NCI-H2171 (cell line): ENCODE data around the gene CERS6.
"Not testable (repeated sequence)": the region's sequence is repeated elsewhere in the genome, so short reads cannot be mapped to it uniquely, and the experiment has no call there.

Experiments used
- DNase-seq: peaks from one replicate; lab custom pipeline; 2025; lab: John Stamatoyannopoulos, UW

CERS6 gene

DNA sequence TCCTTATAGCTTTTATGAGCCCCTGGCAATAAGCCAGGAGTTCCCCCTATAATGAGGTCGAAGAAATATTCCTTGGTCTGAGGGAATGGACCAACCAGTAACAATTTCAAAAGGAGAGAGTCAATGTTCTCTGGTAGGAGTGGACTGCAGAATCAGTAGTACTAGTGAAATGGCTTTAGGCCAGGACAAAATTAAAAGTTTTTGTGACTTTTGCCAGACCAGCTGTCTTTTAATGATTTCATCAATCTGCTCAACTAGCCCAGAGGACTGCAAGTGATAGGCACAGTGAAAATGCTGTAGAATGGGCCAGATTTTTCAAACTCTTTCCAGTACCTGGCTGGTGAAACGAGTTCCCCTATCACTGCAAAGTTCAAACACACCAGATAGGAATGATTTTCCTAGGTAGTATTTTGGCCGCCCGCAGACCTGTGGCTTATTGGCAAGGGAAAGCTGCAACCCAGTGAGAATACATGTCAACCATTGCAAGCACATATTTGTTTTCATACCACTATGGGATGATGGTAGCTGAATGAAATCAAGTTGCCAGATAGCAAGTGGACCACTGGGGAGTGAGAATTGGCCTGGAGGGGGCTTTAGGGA lies 45.5 kb downstream of the CERS6 start:
- DNase-seq, result no peak

DNA sequence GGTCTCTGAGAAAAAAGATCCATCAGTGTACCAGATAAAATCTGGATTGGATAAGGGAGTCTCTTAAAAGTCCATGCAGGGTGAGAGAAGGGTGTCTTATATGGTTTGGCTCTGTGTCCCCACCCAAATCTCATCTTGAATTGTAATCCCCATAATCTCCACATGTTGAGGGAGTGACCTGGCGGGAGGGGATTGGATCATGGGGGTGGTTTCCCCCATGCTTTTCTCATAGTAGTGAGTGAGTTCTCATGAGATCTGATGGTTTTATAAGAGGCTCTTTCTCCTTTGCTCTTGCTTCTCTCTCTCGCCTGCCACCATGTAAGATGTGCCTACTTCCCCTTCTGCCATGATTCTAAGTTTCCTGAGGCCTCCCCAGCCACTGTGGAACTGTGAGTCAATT lies 46.8 kb downstream of the CERS6 start:
- not testable (repeated sequence) for DNase-seq

DNA sequence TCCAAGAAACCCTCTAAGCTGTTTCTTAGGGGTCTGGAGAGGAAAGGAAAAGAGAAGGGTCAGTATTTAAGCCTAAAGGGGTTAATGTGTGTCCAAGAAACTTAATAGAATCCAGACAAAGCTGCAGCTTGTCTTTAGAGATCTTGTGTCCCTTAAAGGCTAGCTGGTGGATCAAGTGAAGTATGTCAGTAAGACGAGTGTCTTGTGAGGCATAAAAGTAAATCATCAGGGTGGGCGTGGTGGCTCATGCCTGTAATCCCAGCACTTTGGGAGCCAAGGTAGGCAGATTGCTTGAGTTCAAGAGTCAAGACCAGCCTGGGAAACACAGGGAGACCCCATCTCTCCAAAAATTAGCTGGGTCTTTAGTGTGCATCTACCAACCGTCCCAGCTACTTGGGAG lies 47.8 kb downstream of the CERS6 start:
- no peak for DNase-seq

DNA sequence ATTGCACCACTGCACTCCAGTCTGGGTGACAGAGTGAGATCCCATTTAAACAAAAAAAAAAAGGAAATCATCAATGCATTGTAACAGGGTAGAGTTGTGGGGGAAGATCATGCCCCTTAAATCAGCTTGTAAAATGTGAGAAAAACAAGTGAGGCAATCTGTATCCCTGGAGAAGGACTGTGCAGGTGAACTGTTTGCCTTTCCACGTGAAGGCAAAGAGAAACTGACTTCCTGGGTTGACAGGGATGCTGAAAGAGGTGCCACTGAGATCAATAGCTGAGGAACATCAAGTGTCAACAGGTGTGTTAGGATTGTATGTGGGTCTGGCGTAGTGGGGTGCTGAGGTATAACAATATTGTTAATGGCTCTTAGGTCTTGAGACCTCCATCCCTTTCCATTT lies 48.3 kb downstream of the CERS6 start:
- no peak for DNase-seq

DNA sequence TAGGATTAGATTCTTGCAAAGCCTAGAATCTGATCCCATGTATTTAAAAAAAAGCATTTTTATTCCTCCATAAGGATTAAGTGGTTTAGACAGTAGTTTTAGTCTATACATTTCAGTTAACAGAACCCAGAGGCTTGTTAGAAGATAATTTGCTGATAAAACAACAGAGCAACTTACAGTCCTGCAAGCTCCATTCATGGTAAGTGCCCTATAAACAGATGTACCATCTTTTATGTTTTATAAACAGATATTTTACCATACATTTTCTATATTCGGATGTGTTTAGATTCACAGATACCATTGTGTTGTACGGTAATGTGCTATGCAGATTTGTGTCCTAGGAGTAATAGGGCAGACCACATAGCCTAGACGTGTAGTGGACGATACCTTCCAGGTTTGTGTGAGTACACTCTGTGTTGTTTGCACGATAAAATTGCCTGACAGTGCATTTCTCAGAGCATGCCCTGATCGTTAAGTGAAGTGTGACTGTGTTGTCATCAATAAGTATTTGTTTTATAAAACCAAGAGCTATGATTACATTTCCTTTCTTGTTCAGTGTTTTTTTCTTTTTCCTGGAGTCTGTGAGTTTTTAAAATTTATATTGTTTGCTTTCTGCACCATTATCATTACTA lies 54.2 kb downstream of the CERS6 start:
- DNase-seq, result no peak

DNA sequence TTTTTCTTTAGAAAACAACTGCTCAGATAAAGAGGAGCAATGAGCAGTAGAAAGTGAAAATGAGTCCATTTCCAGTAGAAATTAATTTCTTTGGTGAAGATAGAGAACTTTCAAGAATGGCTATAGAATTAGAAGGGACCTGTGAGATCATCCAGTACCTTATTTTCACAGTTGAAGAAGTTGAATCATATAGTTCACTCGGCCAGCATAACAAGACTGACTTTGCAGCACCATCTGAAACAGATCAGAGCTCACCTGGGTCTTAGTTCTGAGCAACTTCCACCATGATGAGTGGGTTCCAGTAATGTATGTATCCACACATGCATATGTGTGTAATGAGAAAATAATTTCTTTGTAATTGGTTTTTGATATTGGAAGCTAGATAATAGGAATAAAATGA lies 58.6 kb downstream of the CERS6 start:
- DNase-seq, result no peak

DNA sequence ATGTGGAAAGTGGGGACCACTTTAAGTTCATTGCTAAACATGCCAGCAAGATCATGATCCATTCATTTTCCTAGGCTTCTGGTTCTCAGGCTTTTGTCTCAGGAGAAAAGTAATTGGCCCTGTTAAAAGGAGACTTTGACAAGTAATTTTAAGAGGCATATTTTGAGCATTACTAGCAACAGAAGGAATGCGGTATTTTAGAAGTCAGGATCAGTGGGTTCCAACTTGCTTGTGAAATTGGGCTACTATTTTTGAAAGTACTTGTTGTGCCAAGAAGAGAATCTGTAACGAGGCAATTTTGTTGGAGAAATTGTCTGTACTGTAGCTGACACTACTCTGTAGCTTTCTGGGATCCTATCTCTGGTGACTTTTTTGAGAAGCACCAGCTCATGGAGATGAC lies 59.4 kb downstream of the CERS6 start:
- no peak for DNase-seq

DNA sequence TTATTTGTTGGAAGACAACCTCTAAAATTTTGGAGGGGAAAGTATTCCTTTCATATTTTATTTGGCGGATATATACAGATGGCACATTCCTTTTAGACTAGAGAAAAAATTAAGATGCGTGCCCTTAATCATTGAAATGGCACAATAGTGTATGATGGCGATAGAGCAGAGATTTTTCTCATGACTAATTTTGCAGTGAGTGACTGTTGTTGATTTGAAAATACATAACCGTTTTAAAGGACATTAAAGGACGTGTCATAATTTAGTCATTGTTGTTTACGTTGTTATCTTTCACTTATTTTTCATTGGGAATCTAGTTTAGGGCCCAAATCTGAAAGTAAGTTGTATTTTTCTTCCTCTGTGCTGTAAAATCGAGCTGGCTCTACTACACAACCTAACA lies 61.7 kb downstream of the CERS6 start:
- no peak for DNase-seq

DNA sequence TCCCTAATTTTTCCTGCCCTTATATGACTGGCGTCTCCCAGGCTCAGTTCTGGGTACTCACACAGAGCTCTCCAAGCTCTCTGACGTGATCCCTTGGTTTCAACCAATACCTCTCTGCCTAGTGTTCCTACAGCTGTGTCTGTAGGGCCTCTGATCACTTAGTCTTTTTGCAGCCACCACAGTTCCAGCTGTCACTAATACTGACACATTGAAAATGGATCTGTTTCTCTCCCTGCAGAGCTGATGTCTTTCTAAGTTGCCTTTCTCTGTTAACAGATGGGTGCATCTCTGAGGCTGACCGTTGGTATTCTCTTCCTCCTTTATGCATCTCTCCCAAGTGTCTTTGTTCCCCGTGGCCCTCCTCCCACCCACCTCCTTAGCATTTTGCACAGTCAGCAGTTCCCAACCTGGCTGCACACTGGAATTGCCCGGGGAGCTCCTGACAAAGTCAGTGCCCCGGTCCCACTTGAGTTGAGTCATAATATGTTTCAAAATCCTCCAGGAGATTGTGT lies 62.5 kb downstream of the CERS6 start:
- peak; percentile 43 for DNase-seq

DNA sequence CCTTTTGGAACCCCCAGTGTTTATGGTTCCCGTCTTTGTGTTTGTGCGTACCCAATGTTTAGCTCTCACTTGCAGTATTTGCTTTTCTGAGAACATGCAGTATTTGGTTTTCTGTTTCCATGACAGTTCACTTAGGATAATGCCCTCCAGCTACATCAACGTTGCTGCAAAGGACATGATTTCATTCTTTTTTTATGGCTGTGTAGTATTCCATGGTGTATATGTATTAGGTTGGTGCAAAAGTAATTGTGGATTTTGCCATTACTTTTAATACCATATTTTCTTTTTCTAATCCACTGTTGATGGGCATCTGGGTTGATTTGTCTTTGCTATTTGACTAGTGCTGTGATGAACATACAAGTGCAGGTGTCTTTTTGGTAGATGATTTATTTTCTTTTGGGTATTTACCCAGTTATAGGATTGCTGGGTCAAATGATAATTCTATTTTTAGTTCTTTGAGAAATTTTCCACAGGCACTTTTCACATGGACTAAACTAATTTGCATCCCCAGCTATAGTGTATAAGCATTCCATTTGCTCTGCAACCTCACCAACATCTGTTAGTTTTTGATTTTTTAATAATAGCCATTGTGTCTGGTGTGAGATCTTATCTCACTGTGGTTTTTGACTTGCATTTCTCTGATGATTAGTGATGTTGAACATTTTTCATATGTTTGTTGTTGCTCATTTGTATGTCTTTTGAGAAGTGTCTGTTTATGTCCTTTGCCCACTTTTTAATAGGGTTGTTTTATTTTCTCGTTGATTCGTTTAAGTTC lies 63.6 kb downstream of the CERS6 start:
- DNase-seq, result no peak

DNA sequence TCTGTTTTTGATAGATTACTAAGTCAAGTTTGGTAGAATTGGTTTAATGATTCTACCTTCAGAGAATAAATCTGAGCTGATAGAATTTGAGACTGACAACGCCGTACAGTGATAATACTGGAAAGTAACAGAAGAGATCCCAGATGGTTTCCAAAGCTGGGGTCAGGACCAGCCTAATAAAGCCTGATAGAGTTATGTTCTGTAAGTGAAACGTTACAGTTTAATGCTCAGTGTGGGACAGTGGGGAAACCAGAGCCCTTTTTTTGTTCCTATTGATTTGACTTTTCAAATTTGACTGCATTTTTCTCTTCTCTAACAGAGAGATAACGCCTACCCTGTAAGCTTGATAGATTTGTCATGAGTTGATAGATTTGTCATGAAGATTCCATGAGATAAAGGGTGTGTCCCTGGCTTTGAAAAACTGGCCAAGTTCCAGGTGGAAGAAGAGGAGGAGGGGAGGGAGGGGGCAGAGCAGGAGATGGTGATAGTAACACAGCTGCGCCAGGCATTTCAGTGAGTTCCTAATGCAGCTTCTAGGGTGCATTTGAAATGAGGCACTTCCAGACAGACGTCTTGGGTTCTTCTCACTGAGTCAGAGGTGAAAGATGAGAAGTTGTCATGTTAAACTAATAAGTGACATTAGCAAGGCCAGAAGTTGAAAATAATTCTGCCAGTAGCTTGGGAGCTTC lies 65.1 kb downstream of the CERS6 start:
- peak; percentile 44 for DNase-seq

DNA sequence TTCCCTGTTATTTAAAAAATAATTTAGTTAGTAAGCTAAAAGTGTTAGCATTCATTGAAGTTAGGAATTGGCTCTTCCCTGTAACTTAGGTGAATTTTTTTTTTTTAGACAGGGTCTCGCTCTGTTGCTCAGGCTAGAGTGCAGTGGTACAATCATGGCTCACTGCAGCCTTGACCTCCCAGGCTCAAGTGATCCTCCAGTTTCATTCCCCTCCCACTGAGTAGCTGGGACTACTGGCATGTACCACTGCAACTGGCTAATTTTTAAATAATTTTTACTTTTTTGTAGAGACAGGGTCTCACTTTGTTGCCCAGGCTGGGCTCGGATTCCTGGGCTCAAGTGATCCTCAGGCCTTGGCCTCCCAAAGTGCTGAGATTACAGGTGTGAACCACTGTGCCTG lies 66.4 kb downstream of the CERS6 start:
- DNase-seq, result no peak

DNA sequence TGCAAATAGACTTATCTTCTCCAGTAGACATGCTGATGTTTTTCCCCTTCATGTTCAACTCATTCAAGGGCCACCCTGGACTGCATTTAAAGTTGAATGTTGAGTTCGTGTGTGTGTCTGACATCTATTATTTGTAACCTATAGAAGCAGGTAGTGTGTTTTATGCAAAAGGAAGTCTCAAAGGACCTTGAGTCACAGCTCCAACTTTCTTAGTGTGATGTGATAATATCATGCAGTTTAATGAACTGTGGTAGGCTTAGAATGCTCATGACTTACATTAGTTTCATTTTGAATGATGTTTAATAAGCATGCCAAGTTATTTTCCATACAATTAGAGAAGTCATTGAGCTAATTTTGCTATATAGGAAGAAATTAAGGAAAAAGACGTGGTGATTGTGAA lies 67.9 kb downstream of the CERS6 start:
- DNase-seq, result no peak

DNA sequence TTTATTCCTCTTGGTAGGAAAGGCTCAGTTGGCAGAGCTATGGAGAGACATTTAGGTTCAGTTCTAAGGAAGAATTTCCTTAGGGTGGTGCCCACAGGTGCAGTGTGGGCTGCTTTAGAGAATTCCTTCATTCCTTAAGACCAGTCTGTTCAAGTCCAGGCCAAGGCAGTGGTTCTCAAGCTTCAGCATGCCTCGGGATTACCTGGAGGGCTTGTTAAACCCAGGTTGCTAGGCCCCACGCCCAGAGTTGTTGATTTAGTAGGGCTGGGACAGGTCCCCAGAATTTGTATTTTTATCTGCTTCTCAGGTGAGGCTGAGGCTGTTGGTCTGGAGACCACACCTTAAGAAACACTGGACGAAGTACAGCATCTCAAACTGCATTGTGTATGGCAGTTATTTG lies 68.9 kb downstream of the CERS6 start:
- DNase-seq, result no peak

DNA sequence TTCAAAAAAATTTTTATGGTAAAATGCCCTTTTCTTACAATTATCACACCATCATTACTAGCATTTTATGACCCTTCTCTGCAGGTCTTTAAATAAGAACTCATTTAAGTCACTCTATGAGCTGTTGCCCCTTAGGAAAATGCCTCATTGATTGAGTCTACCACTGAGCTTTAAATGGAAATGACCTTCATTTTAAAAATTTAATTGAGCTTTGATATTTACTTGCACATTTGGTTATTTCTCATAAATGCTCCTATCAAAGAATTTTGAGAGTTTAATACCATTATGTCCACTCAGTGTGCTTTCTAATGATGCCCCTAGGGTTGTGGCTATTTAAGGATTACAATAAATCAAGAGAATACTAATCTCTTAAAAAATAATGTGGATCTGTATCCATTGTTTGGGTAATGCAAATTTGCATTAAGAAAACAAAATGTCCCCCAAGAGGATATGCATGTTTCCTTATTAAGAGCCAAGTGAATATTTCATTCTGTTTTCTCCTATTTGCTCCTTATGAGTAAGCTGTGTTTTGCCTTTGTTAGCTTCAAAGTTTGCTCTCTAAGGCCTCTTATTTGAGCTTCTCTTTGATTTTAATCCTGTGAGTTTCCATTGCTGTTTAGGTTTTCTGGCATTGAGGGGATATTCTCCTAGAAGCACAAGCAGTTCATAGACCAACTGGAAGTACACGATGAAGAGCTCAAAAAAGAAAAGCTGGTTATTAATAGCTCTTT lies 69.8 kb downstream of the CERS6 start:
- DNase-seq, result no peak

DNA sequence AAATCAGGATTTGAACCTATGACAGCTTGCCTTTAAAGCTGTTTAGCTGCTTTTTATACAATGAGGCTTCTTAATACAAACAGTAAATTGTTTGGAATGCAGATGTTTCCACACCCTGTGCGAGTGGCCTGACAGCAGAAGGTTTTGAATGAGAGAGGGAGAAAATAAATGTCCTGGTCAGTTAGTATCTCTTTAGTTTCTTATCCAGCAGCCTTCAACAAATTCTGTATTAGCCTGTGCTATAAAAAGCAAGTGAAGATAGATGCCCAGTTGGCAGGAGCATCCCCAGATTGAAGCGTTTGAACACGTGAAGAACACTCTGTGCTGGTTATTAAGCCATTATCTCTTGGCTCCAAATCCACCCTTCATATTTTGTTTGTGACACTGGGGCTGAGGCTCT lies 70.6 kb downstream of the CERS6 start:
- no peak for DNase-seq

DNA sequence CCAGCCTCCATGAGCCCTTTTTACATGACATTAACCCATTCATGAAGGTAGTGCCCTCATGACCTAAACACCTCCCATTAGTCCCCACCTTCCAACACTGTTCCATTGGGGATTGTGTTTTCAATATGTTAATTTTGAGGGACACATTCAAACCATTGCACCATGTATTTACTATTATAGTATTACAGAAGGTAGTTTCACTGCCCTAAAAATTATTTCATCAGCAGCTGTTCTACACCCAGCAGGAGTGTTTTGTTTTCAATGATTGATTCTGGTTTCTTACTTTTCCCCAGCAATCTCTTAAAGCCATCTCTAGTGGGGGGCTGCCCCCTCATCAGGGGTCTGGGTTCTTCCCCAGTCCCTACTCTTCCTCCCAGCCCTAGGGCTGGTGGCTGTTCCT lies 71.9 kb downstream of the CERS6 start:
- no peak for DNase-seq

DNA sequence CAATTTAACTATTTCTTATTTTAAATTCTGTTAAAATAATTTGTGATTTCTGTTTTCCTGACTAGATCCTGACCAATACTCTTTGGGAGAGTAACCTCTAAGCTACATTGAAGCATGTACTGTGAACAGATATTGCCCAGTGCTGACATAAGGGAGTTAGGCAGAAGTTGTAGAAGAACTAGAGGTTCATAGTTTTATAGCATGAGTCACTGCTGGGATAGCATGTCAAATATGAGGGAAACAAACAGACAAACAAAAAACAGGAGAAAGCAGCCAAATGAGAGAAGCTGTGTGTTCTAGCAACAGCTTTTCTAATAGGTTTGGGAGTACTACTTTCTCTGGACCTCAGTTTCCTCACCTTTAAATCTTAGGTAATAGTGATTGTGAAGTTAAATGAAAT lies 72.4 kb downstream of the CERS6 start:
- DNase-seq, result no peak

DNA sequence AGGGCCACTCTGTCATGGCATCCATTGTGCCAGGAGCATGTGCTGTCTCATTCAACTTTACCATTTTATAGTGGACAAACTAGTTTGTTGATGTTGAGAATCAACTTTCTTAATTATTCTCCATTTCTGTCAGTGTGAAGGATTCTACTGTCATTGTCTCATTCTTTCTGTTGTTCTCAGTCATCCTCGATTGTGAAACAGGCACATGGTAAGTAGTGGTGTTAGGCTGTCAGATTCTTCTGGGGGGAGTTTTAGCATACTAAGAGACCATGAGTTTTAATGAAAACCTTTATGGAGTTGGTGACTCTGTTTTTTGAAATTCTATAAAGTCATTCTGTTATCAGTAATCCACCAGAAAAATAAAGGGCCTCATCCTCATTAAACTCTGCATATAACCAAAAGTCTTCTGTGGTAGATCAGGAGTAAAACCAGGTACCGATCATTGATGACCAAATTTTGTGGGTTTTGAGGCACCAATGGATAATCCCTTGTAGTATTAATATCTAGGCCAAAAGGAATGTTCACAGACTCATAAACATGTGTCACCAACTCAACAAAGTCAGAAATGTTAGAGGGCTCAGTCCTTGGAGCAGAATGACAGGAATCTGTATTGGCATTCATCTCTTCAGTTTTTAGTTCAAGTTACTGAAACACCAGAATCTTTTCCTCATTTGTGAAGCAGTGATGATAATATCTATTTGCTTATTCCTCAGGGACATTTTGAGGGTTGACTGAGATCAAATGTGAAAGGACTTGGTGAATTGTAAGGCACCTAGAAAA lies 73.2 kb downstream of the CERS6 start:
- no peak for DNase-seq

DNA sequence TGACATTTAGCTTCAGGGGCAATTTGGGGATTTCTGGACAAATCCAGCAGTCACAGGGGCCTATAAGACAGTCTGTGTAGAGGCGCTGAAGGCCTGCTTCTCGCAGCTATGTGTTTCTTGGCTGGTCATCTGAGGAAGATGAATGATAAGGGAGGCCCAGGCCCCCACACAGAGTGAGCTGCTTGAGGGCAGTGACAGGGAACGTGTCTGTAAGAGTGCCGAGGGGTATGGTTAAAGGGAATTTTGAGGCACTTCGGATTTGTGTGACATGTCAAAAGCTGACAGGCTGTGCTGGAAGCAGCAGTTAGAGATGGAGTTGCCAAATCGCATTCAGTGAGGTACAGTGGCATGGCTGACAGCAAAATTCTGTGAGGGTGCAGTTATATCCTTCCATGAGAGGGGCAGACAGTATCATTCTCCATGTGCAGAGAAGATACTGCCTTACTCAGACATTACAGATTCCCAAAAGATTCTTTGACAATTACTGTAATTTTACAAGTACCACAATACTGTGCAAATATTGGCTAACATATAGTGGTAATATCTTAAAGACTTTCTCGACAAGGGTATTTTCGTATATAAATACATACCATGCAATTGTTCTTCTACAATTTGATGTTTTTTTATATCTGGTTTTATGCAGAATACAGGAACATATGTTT lies 74.0 kb downstream of the CERS6 start:
- no peak for DNase-seq
